Glomerular endothelial cell (primary cell): ENCODE measurements around the gene KCMF1. TPM values are rescaled to one million over a fixed set of nuclear protein-coding genes. Genes with fewer than 3 reads are reported as not detected.

Source experiments
- DNase-seq: peaks from one replicate; pipeline ENCODE4 v3.0.0-alpha.2; 2011; ENCODE audit warnings: low read depth, low spot score; ENCODE audit errors: extremely low read depth
- total RNA-seq: library from RNA; depleted of rRNA; stranded (reverse); fragments of >200 nt; gene quantifications from 2 replicates; pipeline ENCODE4 v1.2.3, GENCODE V29; 2015

Gene KCMF1
- total RNA-seq, 1 donor from 2014 or later = 54.3 TPM

DNA sequence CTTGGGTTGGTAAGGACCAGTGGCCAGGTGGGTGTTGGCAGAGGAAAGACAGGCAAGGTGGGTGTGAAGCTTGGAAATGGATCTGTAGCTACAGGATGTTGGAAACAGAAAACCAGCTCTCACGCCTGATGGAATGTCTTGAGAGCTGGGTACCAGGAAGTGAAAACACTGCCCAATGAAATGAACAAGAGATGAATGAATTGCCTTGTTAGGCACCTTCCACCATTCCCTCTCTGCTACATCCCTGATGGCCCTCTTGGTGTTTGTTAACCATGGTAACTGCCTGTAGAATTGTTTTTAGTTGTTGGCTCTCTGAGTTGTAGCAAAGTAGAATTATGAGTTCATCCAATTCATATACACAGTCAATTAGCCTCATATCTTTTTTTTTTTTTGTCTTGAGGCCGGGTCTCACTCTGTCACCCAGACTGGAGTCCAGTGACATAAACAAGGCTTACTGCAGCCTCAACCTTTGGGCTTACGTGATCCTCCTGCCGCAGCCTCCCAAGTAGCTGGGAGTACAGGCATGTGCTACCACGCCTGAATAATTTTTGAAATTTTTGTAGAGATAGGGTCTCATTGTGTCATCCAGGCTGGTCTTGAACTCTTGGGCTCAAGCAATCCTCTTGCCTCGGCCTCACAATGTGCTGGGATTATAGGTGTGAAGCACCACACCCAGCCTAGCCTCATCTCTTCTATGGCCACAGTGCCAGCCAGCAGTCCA is 9.5 kb downstream of the KCMF1 start:
- DNase-seq = no peak

- DNase-seq = no peak
Measured at GRCh38 chr2:84986018-84986417, 15.1 kb downstream of the KCMF1 start.

DNA sequence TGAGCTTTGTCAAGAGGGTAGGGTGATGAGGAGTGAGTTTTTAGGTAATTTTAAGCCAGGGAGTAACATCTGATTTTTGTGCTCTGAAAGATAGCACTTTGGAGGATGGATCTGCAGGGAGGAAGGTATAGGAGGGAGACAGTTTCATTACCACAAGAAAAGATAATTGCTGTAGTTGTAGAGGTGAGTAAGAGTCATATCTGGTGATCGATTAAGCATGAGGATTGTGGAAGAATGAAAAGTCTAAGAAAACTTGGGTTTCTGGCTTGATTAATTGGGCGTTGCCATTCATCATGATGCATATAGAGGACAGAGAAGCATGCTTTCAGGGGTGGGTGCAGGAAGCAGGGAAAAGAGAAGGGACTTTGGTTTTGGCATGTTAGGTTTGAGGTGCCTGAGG is 18.5 kb downstream of the KCMF1 start:
- DNase-seq = no peak

GRCh38 chr2:84989927-84990326 is 19.0 kb downstream of the KCMF1 start:
- DNase-seq = no peak

- DNase-seq = no peak
Measured at GRCh38 chr2:84991404-84992160, 20.6 kb downstream of the KCMF1 start.

DNA sequence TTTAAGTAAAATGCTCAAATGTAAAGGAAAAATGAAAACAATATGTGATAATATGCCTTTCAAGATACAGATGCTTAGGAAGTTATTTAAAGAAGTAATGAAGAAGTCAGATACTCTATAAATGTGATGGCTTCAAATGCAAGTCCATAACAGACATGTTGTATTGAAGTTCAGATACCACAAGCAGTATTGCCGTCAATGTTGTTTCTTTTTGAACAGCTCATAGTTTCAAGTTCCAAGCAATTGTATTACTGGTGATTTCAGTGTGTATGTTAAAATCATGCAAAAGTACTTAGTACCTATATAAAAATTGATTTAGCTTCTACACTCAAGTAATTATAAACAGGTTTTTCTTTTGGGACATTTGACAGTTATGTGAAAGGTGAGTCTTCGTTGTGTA is 24.9 kb downstream of the KCMF1 start:
- DNase-seq = no peak

- no peak for DNase-seq
Measured at GRCh38 chr2:84996909-84997308, 25.9 kb downstream of the KCMF1 start.

GRCh38 chr2:84999553-84999955 is 28.6 kb downstream of the KCMF1 start:
- DNase-seq = no peak

- no peak for DNase-seq
Measured at GRCh38 chr2:85001595-85001994, 30.6 kb downstream of the KCMF1 start.

DNA sequence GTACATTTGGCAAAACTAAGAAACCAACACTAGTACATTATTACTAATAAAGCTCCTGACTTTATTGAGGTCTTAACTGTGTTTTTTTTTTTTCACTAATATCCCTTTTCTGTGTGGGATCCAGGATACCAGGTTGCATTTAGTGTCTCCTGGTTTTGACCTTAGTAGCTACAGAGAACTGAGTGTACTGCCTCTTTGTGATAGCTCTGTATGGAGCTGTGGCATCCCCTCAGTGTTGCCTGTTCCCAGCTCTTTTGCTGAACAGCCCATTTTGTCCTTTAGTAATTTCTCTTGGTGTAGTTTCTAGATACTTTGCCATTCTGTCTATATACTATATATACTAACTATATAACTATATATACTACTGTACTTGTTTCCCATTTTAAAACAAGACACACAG is 31.6 kb downstream of the KCMF1 start:
- DNase-seq = no peak

- no peak for DNase-seq
Measured at GRCh38 chr2:85008252-85008651, 37.3 kb downstream of the KCMF1 start.

DNA sequence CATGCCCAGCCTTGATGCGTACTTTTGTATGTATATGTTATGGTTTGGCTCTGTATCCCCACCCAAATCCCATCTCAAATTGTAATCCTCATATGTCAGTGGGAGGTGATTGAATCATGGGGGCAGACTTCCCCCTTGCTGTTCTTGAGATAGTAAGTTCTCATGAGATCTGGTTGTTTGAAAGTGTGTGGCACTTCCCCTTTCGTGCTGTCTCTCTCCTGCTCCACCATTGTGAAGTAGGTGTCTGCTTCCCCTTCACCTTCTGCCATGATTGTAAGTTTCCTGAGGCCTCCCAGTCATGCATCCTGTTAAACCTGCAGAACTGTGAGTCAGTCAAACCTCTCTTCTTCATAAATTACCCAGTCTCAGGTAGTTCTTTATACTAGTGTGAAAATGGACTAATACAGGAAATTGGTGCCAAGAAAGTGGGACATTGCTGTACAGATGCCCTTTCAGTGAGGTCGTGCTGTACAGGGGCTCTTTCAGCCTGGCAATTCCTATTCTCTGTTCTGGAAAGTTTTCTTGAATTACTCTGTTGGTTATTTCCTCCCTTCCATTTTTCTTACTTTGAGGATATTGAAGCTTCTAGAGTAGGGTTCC is 38.2 kb downstream of the KCMF1 start:
- no peak for DNase-seq

DNA sequence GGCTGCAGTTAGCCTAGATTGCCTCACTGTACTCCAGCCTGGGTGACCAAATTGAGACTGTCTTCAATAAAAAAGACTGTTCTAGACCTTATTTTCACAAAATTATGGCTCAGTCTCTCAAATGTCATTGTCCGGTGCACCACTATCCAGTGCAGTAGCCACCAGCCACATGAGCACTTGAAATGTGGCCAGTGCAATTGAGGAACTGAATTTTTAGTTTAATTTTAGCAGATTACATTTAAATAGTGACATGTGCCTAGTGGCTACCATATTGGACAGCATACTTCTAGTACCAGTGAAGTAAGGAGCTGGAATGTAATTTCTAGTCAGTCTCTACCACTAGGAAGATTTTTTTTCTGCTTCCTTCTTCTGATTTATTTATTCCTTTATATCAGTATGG is 39.4 kb downstream of the KCMF1 start:
- DNase-seq = no peak

DNA sequence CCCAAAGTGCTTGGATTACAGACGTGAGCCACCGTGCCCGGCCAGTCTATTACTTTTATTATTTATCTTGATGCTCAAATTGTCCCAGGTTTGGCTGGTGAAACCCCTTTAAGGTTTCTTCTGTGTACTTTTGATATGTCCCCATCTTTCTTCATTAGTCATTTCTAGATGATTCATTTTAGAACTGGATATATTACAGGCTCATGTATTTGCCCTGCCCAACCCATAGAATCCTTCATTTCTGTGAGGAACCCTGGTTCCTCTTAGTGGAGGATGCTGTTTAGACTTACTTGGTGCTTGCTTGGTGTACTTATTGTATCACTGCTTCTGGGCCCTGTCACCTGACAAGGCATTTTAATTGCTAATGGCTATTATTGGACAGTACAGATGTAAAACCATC is 40.1 kb downstream of the KCMF1 start:
- no peak for DNase-seq

- no peak for DNase-seq
Measured at GRCh38 chr2:85011747-85012146, 40.8 kb downstream of the KCMF1 start.

DNA sequence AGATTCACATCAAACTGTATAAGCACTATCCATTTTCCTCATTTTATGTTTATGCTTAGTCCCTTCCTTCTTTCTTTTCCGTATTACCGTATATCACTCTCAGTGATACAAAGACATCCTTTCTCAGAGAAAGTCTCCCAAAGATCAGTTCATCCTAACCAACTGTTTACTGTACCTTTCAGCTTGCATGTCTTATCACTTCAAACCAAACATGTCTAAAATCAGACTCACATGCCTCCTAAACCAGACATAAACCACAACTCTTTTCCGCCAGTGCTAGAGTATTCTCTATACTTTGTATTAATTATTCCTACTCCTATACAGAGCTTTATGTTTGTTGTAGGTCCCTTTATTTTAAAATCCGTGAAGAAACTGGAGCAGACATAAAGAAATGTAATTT is 41.5 kb downstream of the KCMF1 start:
- no peak for DNase-seq

- no peak for DNase-seq
Measured at GRCh38 chr2:85012855-85013254, 41.9 kb downstream of the KCMF1 start.

GRCh38 chr2:85015653-85016360 is 44.8 kb downstream of the KCMF1 start:
- DNase-seq = no peak

GRCh38 chr2:85016446-85016845 is 45.5 kb downstream of the KCMF1 start:
- DNase-seq = no peak

DNA sequence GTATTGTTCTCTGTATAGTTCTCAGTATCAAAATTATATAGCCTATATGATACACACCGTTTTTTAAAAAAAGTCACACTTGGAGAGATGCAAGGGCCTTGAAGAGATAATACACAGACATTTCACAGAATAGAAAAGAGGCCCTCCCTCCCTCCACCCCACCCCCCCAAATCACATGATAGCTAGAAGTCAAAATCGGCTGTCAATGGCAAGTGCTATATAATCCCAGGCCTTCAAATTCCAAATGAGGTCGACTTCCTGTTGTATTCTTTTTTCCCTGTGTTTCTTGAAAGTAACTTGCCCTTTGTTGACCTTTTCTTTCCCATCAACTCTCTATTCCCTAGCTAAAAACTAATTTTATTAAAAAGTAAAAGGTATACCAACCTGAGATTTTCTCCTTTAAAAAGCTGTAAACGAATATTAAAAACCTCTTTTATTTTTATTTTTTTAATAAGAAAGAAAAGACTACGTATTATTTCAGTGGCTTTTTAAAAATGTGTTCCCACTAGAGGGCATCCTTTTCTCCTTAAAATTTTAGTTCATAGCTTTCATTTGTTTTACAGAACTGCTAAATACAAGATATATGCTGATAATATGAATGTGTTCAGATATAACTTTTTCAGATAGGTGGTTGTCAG is 46.6 kb downstream of the KCMF1 start:
- no peak for DNase-seq

DNA sequence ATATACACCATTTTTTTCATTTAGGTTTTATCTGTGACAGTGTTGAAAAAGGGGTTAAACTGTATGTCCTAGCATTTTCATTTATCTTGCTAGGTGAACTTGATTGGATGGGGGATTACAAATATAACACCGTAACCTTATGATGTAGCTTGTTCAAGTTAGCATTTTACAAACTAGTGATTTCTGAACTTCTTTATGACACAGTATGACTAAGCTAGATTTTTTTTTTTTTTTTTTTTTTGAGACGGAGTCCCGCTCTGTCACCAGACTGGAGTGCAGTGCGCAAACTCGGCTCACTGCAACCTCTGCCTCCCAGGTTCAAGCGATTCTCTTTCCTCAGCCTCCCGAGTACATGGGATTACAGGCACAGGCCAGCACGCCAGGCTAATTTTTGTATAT is 47.1 kb downstream of the KCMF1 start:
- no peak for DNase-seq
